ENCODE results near the gene IMMT.

DNA sequence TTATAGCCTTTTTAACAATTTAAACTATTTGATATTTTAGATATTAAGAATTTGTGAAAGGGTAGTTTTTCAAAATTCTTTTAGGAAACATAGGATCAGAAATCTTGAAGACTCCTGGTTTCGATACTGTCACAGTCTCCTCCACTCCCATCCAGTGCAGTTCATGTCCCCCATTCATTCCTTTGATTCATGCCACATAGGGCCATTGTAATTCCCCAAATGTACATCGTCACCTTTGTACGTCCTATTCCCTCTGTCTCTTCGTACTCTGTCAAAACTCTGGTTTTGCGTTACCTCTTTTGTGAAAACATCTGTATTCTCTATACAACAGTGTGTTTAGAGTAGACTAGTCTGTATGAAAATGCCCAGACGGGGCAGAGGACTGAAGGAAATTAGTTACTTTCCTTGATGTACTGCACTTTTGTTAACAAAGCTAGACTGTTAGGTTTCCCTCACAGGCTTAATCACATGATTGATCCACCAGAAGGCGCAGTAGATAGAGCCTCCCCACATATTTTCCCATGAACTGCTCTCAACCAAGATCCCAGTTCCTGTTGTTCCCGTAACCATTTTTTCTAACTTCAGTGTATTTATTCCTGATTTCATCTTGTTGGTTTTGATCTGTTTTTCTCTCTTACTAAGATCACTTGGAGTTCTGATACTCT, 6.5 kb upstream of the IMMT start:
- TF ChIP-seq, protein P1, sequence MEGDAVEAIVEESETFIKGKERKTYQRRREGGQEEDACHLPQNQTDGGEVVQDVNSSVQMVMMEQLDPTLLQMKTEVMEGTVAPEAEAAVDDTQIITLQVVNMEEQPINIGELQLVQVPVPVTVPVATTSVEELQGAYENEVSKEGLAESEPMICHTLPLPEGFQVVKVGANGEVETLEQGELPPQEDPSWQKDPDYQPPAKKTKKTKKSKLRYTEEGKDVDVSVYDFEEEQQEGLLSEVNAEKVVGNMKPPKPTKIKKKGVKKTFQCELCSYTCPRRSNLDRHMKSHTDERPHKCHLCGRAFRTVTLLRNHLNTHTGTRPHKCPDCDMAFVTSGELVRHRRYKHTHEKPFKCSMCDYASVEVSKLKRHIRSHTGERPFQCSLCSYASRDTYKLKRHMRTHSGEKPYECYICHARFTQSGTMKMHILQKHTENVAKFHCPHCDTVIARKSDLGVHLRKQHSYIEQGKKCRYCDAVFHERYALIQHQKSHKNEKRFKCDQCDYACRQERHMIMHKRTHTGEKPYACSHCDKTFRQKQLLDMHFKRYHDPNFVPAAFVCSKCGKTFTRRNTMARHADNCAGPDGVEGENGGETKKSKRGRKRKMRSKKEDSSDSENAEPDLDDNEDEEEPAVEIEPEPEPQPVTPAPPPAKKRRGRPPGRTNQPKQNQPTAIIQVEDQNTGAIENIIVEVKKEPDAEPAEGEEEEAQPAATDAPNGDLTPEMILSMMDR (IDR thresholded peaks at IDR 0.05) = no peak
- TF ChIP-seq EZH2 (IDR thresholded peaks at IDR 0.05; ENCODE audit: borderline replicate concordance, insufficient read depth, low read depth, low read length, poor library complexity, severe bottlenecking) = no peak

All from B cell (primary cell).